Right cardiac atrium (tissue), 5 donors: ENCODE measurements around the gene TRIO. TPM values are rescaled to one million over a fixed set of nuclear protein-coding genes. Genes with fewer than 3 reads are reported as not detected.

Experiments used
- ATAC-seq, 2 donors: fragments of 200-7000 bp; cut with Tn5 transposase; one replicate each; pipeline versions ENCODE4 v1.8.0 to v1.9.1; 2020; ENCODE audit warnings: moderate library complexity in 2 of 2, mild to moderate bottlenecking in 1 of 2
- DNase-seq, 3 donors: peaks; one replicate each; pipeline ENCODE4 v3.0.0-alpha.2; 2020
- H3K27ac ChIP-seq: one replicate; pipeline ENCODE4 v1.5.1; 2013; ENCODE audit warnings: mild to moderate bottlenecking, low read length, control low read depth, moderate library complexity
- H3K27me3 ChIP-seq: one replicate; pipeline ENCODE4 v1.6.1; 2013; ENCODE audit not compliant: control insufficient read depth, insufficient read depth
- H3K4me1 ChIP-seq: one replicate; pipeline ENCODE4 v1.6.1; 2013; ENCODE audit warnings: low read length; ENCODE audit not compliant: control insufficient read depth, insufficient read depth
- H3K4me3 ChIP-seq: one replicate; pipeline ENCODE4 v1.5.1; 2013; ENCODE audit warnings: low read length, control low read depth
- H3K9me3 ChIP-seq: one replicate; pipeline ENCODE4 v1.6.1; 2013; ENCODE audit warnings: low read length; ENCODE audit not compliant: control insufficient read depth
- WGBS: extraction: QIAGEN DNeasy Blood & Tissue Kit; methylation state at CpG from one replicate; pipeline ENCODE4 v1.1.7; 2013; 5-methylcytosine and 5-hydroxymethylcytosine counted together
- intact Hi-C, 4 donors: fragments of 100-400 bp; cut with DNase I; formaldehyde crosslinking; loops; one replicate each; pipeline versions ENCODE4 v1.11.0 to v1.14.0; 2022 to 2023
- polyA plus RNA-seq: library from polyadenylated mRNA; stranded (reverse); fragments of 200-250 nt; gene quantifications from one replicate; pipeline ENCODE4 v1.2.3, GENCODE V29; 2013
- total RNA-seq, 4 donors: library from RNA; stranded (reverse); fragmentation: NEBNext Ultra II Directional; extraction: Animal tissue kit (Norgen Biotek cat#: 25700); gene quantifications; one replicate each; pipeline ENCODE4 v1.2.1, GENCODE V29; 2021
- donor health status: healthy with polysubstance abuse.
- donor health status: DM: no; HTN: yes; CAD: no.
- donor health status: DM: no; HTN: no; CAD: no.
- donor health status: DM: no; HTN: yes; CAD: no; lungs with severe emphysema.
- donor health status: DM: yes; HTN: yes; CAD: no.

The TRIO gene
- total and polyA plus RNA-seq, 5 donors = 31.3 to 66.0 (median 54.1) TPM

DNA sequence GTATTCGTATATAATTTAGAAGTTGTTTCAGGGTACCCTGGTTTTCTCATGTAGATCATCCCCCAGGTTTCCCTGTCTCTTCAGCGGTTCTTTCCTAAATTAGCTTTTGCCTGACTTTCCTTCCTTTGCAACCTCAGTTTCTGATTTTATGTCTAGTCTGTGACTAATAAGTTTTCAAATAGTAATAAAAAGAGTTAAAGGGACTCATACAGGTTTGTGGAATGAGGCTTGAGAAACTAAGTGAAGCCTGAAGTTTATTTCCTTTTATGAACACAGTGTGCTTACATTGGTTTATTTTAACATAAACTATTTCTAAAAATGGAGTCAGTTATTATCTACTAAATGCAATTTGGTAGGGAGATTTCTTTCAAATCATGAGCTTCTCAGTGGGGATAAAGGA lies 96.8 kb downstream of the TRIO start:
- WGBS = 87% methylated on average over 2 of the region's 2 CpGs
- H3K4me1 ChIP-seq = peaks cover 8% of the 10 kb centered on the region

DNA sequence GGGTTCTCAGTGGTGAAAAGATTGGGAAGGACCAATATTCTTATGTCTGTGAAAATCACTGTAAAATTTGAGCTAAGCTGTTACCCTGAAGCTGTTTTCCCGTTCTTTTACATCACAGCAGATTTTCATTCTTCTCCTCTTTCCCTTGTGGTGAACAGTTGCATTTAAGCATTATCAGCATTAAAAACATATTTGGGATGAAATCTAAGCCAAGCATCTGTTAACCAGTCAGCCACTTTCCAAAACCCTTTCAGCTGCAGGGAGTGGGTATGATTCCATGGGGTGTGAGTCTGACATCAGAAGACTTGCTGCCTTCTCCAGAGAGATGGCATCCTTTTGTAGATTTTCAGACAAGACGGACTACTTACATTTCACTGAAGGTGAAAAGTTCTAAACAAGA lies 97.2 kb downstream of the TRIO start:
- ATAC-seq (no peak), DNase-seq (no peak)
- intact Hi-C loops = no loop called here

More for the DNA sequence above, 96.8 kb downstream of the TRIO start:
- Histone ChIP-seq H3K27ac (no peak overlapping the region), H3K9me3 (peaks cover 2% of the 10 kb centered on the region), H3K4me3 (no peak overlapping the region), H3K27me3 (no peaks in the 10 kb centered on the region)
- intact Hi-C loops = no loop called here
- ATAC-seq (no peak), DNase-seq (no peak)

DNA sequence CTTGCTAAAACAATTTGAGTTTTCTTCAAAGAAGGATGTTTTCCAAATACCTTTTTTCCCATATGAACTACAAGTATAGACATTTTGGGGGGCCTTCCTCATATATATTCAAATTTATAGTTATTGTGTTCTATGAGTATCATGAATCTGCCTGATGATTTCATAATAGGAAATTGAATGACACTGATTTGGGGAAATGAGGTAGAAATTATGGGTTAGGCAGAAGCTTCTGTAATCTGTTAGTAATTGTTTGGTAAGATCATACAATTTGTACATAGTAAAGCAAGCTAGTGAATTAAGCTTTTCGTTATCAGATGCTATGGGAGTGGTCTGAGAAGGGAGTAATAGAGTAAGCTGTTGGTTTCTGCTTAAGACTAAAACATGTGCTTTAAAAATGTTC lies 98.0 kb downstream of the TRIO start:
- no peak overlapping the region for H3K27ac ChIP-seq
- H3K9me3 ChIP-seq = peaks cover 5% of the 10 kb centered on the region
- ATAC-seq (no peak), DNase-seq (no peak)
- WGBS = 69% methylated on average over 1 of the region's 1 CpG
- no peak overlapping the region for H3K4me3 ChIP-seq
- peaks cover 8% of the 10 kb centered on the region for H3K4me1 ChIP-seq
- intact Hi-C loops = no loop called here
- no peaks in the 10 kb centered on the region for H3K27me3 ChIP-seq

More for the DNA sequence above, 97.2 kb downstream of the TRIO start:
- no peaks in the 10 kb centered on the region for H3K27me3 ChIP-seq
- no peak overlapping the region for H3K27ac ChIP-seq
- no peak overlapping the region for H3K4me3 ChIP-seq
- H3K4me1 ChIP-seq = peaks cover 8% of the 10 kb centered on the region
- WGBS = 77% methylated on average over 2 of the region's 2 CpGs
- peaks cover 2% of the 10 kb centered on the region for H3K9me3 ChIP-seq

DNA sequence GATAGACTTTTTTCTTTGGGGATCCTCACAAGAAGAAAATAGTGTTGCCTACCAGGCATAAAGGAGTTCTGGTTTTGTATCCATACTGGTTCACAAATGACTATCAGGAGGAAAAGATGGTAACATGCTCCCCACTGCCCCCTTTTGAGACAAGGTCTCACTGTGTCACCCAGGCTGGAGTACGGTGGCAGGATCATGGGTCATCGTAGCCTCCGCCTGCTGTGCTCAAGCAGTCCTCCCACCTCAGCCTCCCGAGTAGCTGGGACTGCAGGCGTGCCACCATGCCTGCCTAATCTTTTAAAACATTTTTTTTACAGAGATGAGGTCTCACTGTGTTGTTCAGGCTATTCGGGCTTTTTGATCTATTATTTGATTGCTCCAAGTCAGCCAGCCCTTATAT lies 99.3 kb downstream of the TRIO start:
- intact Hi-C loops = no loop called here

DNA sequence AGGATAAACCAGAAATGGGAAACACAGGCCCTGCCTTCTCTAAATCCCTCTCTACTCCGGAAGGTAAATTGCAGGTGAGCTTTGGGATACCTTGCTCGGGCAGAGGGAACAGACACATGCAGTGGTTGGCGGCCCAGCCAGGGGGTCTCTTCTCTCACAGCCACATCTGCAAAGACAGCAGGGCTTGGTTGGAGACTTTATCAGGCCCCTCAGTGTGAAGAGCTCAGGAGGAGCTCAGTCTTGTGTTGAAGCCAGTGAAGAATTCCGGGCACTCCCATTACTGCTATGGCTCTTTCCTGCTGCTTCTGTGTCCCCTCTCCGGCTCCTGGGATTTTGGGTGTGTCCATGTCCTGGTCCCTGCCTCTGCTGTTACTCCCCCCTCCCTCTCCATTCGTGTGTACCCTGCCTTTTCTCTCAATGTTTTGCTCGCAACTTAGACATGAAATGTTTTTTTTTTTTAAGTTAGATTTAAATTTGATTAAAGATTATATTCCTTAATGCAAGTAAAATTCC lies 99.8 kb downstream of the TRIO start:
- ATAC-seq = peak in 1 of 2 donors; percentile 72
- peaks cover 3% of the 10 kb centered on the region for H3K9me3 ChIP-seq
- WGBS = 78% methylated on average over 7 of the region's 7 CpGs

More for the DNA sequence above, 99.3 kb downstream of the TRIO start:
- 89% methylated on average over 6 of the region's 6 CpGs for WGBS
- no peak for DNase-seq
- Histone ChIP-seq H3K9me3 (peaks cover 3% of the 10 kb centered on the region), H3K4me1 (peaks cover 8% of the 10 kb centered on the region), H3K27me3 (no peaks in the 10 kb centered on the region), H3K4me3 (no peak overlapping the region), H3K27ac (no peak overlapping the region)
- ATAC-seq = no peak

DNA sequence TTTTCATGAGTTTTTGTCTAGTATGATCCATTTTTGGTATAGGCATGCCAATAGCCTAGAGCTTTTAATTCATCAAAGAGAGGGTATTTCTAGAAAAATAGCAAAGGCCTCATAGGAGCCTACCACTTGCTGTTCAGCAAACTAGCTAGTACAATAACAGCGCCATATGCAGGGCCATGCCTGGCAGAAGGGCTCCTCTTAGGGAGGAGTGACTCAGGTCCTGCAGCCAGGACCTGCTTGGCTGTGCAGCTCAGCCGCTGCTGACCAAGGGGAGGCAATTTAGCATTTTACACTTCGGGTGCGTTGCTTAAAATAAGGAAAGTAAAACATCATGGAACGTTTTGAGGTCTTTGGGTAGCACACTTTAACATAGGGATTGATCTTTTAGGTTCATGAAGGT lies 100.6 kb downstream of the TRIO start:
- Histone ChIP-seq H3K4me1 (peaks cover 4% of the 10 kb centered on the region), H3K27me3 (no peaks in the 10 kb centered on the region), H3K4me3 (no peak overlapping the region), H3K27ac (no peak overlapping the region), H3K9me3 (peaks cover 3% of the 10 kb centered on the region)
- DNase-seq (no peak), ATAC-seq (no peak)
- WGBS = 93% methylated on average over 5 of the region's 5 CpGs
- intact Hi-C loops = no loop called here

More for the DNA sequence above, 99.8 kb downstream of the TRIO start:
- no peaks in the 10 kb centered on the region for H3K27me3 ChIP-seq
- no peak overlapping the region for H3K4me3 ChIP-seq
- DNase-seq = no peak
- H3K27ac ChIP-seq = no peak overlapping the region
- intact Hi-C loops = no loop called here
- H3K4me1 ChIP-seq = peaks cover 6% of the 10 kb centered on the region

DNA sequence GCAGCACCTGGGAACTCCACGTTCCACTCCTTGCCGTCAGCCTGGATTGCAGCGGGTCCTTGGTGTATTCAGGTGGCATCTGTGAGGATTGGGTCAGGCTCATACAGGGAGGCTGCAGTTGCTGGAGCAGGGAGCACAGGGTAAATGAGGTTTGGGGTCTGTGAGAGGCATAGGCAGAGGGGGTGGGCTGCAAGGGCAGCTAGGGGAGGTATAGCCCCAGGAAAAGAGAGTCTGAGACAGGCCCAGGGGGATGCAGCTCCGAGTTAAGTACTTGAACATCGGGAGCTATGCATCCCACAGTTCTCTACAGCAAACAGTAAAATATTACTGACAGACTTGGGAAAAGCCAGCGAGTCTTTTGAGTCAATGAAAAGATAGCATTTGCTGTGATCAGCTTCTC lies 101.6 kb downstream of the TRIO start:
- H3K27ac ChIP-seq = no peak overlapping the region
- H3K4me1 ChIP-seq = peaks cover 4% of the 10 kb centered on the region
- intact Hi-C loops = no loop called here
- ATAC-seq (no peak), DNase-seq (no peak)
- H3K9me3 ChIP-seq = peaks cover 3% of the 10 kb centered on the region
- H3K4me3 ChIP-seq = no peak overlapping the region
- H3K27me3 ChIP-seq = no peaks in the 10 kb centered on the region
- WGBS = 93% methylated on average over 6 of the region's 6 CpGs

DNA sequence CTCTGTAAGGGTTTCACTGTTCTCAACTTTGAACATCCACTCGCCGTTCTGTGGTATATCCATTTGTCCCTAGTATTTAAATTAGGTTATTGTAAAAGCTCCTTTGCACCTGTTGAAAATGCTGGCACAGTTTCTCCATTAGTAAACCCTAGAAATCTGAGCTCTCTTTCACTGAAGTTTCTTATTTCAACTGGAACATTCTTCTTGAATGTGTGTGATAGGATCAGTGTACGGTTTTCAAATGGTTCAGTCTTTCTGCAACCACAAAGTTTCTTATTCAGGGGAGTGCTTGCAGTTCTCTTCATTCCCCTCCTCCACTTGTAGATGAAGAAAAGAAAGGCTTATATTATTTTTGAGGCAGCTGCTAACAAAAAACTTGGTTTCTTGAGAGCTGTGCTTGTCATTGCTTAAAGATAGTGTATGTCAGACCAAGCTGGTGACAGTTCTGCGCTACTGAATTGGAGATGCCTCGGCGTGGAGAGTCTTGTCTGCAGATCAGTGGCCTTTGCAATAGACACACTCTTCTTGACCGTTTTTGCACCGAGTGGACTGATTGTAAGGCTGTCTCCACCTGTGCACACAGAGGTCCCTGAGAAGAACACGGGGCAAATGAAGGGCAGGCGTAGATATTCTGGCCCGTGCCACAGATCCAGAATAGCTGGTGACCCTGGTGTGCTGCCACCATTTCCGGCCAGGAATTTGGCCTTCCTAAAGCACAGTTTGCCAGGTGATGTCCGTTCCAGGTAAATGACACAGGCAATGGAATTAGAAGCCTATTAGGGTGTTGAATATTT lies 102.2 kb downstream of the TRIO start:
- H3K4me3 ChIP-seq = no peak overlapping the region
- H3K27ac ChIP-seq = peak overlapping the region; percentile 23
- DNase-seq = no peak
- ATAC-seq = no peak
- H3K27me3 ChIP-seq = no peaks in the 10 kb centered on the region
- H3K4me1 ChIP-seq = peaks cover 8% of the 10 kb centered on the region
- H3K9me3 ChIP-seq = peaks cover 3% of the 10 kb centered on the region
- 71% methylated on average over 13 of the region's 13 CpGs for WGBS
- intact Hi-C loops = no loop called here

DNA sequence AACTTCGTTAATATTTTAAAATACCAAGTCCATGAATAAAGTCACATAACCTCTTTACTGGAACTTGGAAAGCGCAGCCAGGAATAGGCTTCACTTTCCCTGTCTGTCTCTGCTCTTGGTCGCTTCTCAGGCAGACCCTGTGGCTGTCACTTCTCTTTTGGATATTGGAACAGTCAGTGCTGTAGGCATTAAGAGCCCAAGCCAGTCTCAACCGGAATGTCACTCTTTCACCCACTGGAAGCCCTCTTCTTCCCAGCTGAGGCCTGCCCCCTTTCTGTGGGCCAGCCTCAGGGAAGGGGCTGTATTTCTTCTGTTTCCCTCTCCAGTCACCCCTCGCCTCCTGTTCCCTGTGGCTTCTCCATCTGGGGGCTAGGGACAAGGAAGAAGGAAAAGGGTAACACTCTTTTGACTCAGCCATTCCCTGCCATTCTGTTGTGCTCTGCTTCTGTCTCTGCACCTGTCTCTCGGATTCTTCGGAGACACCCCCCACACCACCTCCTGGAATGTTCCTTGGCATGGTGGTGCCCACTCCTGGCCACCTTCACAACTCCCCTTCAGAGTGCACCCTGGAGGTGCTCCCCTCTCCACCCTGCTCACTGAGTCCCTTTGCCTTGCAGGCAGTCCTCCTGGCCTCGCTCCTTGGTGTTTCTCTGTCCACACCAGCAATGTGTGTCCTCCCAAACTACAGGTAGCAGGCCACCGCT lies 103.4 kb downstream of the TRIO start:
- Histone ChIP-seq H3K27ac (no peak overlapping the region), H3K4me3 (no peak overlapping the region), H3K9me3 (peaks cover 3% of the 10 kb centered on the region), H3K27me3 (no peaks in the 10 kb centered on the region), H3K4me1 (peaks cover 12% of the 10 kb centered on the region)
- WGBS = 91% methylated on average over 9 of the region's 9 CpGs
- intact Hi-C loops = no loop called here
- DNase-seq (no peak), ATAC-seq (no peak)

DNA sequence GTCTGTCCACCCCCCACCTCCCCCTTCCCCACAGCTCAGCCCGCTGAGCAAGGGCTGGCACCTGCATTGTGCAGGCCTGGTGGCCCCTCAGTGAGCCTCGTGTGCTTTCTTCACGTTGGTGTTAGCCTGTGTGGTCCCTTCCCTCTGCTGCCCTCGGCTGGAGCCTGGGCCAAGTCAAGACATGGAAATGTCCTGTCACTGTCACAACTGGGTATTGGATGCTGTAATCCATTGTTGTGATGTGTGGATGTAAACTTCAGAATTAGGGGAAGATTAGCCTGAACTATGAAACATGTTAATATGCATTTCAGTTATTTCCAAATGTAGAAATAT lies 103.9 kb downstream of the TRIO start:
- Histone ChIP-seq H3K27me3 (no peaks in the 10 kb centered on the region), H3K9me3 (peaks cover 3% of the 10 kb centered on the region), H3K4me3 (no peak overlapping the region), H3K27ac (no peak overlapping the region), H3K4me1 (peaks cover 14% of the 10 kb centered on the region)
- intact Hi-C loops = no loop called here
- ATAC-seq (no peak), DNase-seq (no peak)
- WGBS = 54% methylated on average over 4 of the region's 4 CpGs
